H1 (cell line): Measurements from ENCODE around the gene MR1. TPM values are rescaled to one million over a fixed set of nuclear protein-coding genes. Genes with fewer than 3 reads are reported as not detected.

ENCODE experiments used
- ATF2 ChIP-seq: IDR thresholded peaks from 2 replicates; pipeline ENCODE4 v1.6.1; 2012; ENCODE audit warnings: low read length, inconsistent platforms
- JUN ChIP-seq: IDR thresholded peaks from 2 replicates; pipeline ENCODE4 v1.6.1; 2011; ENCODE audit warnings: low read depth, mild to moderate bottlenecking, improper control_type of control experiment, low read length
- NANOG ChIP-seq: IDR thresholded peaks from 2 replicates; pipeline ENCODE4 v1.6.1; 2011; ENCODE audit warnings: low read length, low read depth, mild to moderate bottlenecking, inconsistent platforms; ENCODE audit not compliant: insufficient read depth, poor library complexity, severe bottlenecking
- polyA plus RNA-seq, 7 experiments: library from polyadenylated mRNA; depleted of rRNA in 3 of 7; stranded (reverse) in 5 of 7; unstranded in 2 of 7; fragments of >200 nt in 5 of 7; fragments of 200-250 nt in 2 of 7; gene quantifications; 1 replicate in 5 of 7; 2 replicates in 1 of 7; 4 replicates in 1 of 7; pipeline versions ENCODE4 v1.2.1 to v1.2.3, GENCODE V29; 2011 to 2013; ENCODE audit warnings: missing spikeins in 2 of 7, mixed read lengths in 2 of 7
- total RNA-seq: library from RNA; stranded (reverse); fragmentation: NEBNext Ultra II Directional; extraction: Animal tissue kit (Norgen Biotek cat#: 25700); gene quantifications from 2 replicates; pipeline ENCODE4 v1.2.1, GENCODE V29; 2021
- TF ChIP-seq, protein P1 (sequence below): IDR thresholded peaks from 2 replicates; pipeline ENCODE4 v1.6.1; 2011; ENCODE audit warnings: low read depth, mild to moderate bottlenecking, low read length; ENCODE audit not compliant: insufficient read depth

The MR1 gene
- total and polyA plus RNA-seq, 2 of the 8 experiments (the other 6 are each of a cell fraction or from before 2014, with no cell fraction given): 0.09 TPM; not detected in 1

DNA sequence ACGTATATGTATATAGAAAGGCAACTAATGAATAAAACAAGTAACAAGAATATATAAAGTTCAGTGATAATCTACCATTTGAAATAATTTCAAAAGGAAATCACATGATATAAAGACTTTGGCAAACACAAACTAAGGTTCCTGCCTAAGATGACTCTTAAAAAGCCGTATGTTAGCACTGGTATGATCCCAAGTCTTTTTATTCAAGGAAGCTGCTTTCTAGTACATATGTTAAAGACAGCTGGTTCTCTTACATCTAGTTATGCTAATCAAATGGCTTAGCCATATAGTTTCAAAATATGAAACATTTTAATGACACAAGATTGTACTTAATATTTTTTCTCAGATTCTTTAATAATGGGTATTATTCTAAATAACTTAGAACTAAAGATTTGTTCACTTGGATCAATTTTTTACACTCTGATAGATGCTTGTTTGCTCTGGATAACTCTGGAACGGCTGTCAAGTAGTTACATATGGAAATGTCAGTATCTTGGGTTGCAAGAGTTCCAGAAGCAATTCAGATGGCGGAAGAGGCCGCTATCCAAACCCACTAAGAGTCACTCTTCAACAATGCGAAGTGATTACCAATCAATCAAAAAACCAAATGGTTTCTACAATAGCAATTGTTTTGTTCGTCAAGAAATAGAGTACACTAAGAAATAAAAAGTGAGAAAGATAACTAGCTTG, 32.5 kb upstream of the MR1 start (continued):
- TF ChIP-seq NANOG: no peak
- no peak for TF ChIP-seq ATF2
- no peak for TF ChIP-seq JUN
- TF ChIP-seq, protein P1, sequence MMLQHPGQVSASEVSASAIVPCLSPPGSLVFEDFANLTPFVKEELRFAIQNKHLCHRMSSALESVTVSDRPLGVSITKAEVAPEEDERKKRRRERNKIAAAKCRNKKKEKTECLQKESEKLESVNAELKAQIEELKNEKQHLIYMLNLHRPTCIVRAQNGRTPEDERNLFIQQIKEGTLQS: no peak
